K562 (cell line): Measurements from ENCODE around the gene CHMP3. TPM values are rescaled to one million over a fixed set of nuclear protein-coding genes. Genes with fewer than 3 reads are reported as not detected.
A peak's percentile ranks its signal among the peaks of the same experiment; 100 is the strongest.

Experiments used
- CREB3L1 ChIP-seq: fragments of 450-650 bp; IDR thresholded peaks from 2 replicates; pipeline ENCODE4 v1.6.1; 2014; ENCODE audit warnings: low read depth, mild to moderate bottlenecking, moderate library complexity, borderline replicate concordance
- PBX2 ChIP-seq, 2 experiments: IDR thresholded peaks in 1 of 2; conservative IDR thresholded peaks in 1 of 2; 2 replicates each; pipeline ENCODE4 v1.6.1; 2016; ENCODE audit warnings: low read depth in 2 of 2, mild to moderate bottlenecking in 1 of 2, missing compliant biosample characterization in 1 of 2, missing genetic modification characterization in 1 of 2, moderate library complexity in 1 of 2
- ZNF318 ChIP-seq, 2 experiments: fragments of 450-650 bp; IDR thresholded peaks; 2 replicates each; pipeline ENCODE4 v1.6.1; 2016; ENCODE audit warnings: mild to moderate bottlenecking in 2 of 2, borderline replicate concordance in 1 of 2, low read depth in 1 of 2, moderate library complexity in 1 of 2
- polyA plus RNA-seq, 8 experiments: library from polyadenylated mRNA; depleted of rRNA in 4 of 8; stranded (reverse) in 5 of 8; unstranded in 3 of 8; fragments of >200 nt; fragmentation: Nextera tagmentation in 2 of 8; fragmentation: Illumina TruSeq in 1 of 8; extraction: Ambion mirVana in 2 of 8; extraction: Trizol in 1 of 8; gene quantifications; 2 replicates each; pipeline versions ENCODE4 v1.2.1 to v1.2.3, GENCODE V29; 2011 to 2014; ENCODE audit warnings: inconsistent platforms in 1 of 8, missing spikeins in 1 of 8
- total RNA-seq, 7 experiments: library from RNA; depleted of rRNA in 6 of 7; stranded (reverse); fragments of >200 nt in 6 of 7; fragmentation: Illumina TruSeq in 2 of 7; extraction: Trizol in 2 of 7; gene quantifications; 2 replicates each; pipeline versions ENCODE4 v1.2.1 to v1.2.3, GENCODE V29; 2011 to 2021; ENCODE audit warnings: low replicate concordance in 1 of 7

The CHMP3 gene
- total and polyA plus RNA-seq, 9 of the 15 experiments (the other 6 are each of a cell fraction or from before 2014, with no cell fraction given), result 20.6 to 52.5 (median 31.7) TPM

- TF ChIP-seq CREB3L1, result no peak
- no peak for TF ChIP-seq PBX2 (CRISPR knock-in tag; IDR thresholded peaks at IDR 0.05; ENCODE audit: low read depth)
- peak; percentile 65 for TF ChIP-seq PBX2 (tag; conservative IDR thresholded peaks at IDR 0.05; ENCODE audit: low read depth)
- TF ChIP-seq ZNF318 (IDR thresholded peaks at IDR 0.05; ENCODE audit: borderline replicate concordance in 1 of 2, low read depth in 1 of 2), result peak in 1 of 2 experiments; percentile 58; a peak in 1 of 4 replicates
These were observed 21.1 kb upstream of the CHMP3 start (continued) for GRCh38 chr2:86584151-86584913.
